ENCODE results near the gene ACSBG1.

DNA sequence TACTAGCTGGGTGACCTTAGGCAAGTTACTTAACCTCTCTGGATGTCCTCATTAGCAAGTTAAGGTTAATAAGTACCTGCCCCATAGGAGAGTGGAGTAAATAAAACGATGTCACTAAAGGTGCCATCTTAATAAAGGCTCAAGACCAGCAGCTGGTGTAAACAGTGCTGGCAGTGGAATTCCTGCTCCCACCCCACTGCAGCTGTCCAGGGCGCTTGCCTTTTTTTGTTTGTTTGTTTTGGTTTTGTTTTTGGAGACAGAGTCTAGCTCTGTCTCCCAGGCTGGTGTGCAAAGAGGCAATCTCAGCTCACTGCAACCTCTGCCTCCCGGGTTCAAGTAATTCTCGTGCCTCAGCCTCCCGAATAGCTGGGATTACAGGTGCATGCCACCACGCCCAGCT, 56.3 kb downstream of the ACSBG1 start:
- TF ChIP-seq, protein P1, sequence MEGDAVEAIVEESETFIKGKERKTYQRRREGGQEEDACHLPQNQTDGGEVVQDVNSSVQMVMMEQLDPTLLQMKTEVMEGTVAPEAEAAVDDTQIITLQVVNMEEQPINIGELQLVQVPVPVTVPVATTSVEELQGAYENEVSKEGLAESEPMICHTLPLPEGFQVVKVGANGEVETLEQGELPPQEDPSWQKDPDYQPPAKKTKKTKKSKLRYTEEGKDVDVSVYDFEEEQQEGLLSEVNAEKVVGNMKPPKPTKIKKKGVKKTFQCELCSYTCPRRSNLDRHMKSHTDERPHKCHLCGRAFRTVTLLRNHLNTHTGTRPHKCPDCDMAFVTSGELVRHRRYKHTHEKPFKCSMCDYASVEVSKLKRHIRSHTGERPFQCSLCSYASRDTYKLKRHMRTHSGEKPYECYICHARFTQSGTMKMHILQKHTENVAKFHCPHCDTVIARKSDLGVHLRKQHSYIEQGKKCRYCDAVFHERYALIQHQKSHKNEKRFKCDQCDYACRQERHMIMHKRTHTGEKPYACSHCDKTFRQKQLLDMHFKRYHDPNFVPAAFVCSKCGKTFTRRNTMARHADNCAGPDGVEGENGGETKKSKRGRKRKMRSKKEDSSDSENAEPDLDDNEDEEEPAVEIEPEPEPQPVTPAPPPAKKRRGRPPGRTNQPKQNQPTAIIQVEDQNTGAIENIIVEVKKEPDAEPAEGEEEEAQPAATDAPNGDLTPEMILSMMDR (IDR thresholded peaks at IDR 0.05) = no peak
- TF ChIP-seq POLR2A (IDR thresholded peaks at IDR 0.05) = no peak
- no peak for TF ChIP-seq EP300 (IDR thresholded peaks at IDR 0.05)

Measured in tibial nerve (tissue), 4 donors.